Measurements from ENCODE around the gene AK4.

DNA sequence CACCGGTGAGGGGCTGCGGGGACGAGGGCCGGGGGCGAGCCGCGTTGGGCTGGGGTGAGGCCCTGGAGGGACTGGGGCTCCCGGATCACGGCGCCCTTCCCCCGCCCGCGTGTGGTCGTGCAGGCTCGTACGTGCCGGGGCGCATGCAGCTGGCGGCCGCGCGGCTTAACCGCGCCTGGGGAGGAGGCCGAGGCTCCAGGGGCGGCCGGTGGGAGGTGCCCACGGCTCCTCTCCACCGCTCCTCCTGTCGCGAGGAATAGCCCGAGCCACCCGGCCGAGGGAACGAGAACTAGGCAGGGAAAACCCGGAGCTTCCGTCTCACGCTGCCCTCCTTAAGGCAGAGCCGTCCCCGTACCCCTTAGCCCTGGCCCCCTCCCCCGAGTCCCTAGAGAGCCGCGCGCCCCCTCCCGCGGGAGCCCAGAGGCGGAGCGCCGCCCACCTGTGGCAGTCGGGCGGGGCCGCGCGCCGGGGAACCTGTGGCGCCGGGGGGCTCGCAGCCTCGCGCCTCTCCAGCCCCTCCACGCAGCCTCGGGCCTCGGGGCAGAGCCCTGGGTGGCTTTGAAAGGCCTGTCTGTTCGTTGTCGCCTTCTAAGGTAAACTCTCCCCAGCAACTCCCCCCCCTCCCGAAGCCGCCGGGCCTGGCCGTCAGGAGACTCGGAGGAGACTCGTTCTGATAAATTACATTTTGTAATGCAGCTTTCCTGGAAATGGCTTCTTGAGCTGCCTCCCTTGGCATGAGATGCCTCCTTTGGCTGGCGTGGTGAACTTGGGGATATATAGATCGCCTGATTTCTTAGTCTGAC is 746 bp downstream of the AK4 start:
- TF ChIP-seq CTCF (IDR thresholded peaks at IDR 0.05; ENCODE audit: low read depth, low read length, missing input control) (no peak), REST (IDR thresholded peaks at IDR 0.05) (no peak), RAD21 (IDR thresholded peaks at IDR 0.05) (no peak), EGR1 (IDR thresholded peaks at IDR 0.05; ENCODE audit: low read depth in 2 of 2) (no peak), RXRA (IDR thresholded peaks at IDR 0.05) (no peak), JUND (IDR thresholded peaks at IDR 0.05) (no peak), NR2F2 (IDR thresholded peaks at IDR 0.05) (no peak), TAF1 (conservative IDR thresholded peaks at IDR 0.05) (no peak), SP1 (IDR thresholded peaks at IDR 0.05) (no peak), GABPA (IDR thresholded peaks at IDR 0.05 in 1 of 2, conservative IDR thresholded peaks at IDR 0.05 in 1 of 2) (no peak)
- TF ChIP-seq, protein P1, sequence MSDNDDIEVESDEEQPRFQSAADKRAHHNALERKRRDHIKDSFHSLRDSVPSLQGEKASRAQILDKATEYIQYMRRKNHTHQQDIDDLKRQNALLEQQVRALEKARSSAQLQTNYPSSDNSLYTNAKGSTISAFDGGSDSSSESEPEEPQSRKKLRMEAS (IDR thresholded peaks at IDR 0.05) = no peak
- TF ChIP-seq, protein P2, sequence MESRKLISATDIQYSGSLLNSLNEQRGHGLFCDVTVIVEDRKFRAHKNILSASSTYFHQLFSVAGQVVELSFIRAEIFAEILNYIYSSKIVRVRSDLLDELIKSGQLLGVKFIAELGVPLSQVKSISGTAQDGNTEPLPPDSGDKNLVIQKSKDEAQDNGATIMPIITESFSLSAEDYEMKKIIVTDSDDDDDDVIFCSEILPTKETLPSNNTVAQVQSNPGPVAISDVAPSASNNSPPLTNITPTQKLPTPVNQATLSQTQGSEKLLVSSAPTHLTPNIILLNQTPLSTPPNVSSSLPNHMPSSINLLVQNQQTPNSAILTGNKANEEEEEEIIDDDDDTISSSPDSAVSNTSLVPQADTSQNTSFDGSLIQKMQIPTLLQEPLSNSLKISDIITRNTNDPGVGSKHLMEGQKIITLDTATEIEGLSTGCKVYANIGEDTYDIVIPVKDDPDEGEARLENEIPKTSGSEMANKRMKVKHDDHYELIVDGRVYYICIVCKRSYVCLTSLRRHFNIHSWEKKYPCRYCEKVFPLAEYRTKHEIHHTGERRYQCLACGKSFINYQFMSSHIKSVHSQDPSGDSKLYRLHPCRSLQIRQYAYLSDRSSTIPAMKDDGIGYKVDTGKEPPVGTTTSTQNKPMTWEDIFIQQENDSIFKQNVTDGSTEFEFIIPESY (IDR thresholded peaks at IDR 0.05) = no peak
